ENCODE data around the gene NFE2L3.

DNA sequence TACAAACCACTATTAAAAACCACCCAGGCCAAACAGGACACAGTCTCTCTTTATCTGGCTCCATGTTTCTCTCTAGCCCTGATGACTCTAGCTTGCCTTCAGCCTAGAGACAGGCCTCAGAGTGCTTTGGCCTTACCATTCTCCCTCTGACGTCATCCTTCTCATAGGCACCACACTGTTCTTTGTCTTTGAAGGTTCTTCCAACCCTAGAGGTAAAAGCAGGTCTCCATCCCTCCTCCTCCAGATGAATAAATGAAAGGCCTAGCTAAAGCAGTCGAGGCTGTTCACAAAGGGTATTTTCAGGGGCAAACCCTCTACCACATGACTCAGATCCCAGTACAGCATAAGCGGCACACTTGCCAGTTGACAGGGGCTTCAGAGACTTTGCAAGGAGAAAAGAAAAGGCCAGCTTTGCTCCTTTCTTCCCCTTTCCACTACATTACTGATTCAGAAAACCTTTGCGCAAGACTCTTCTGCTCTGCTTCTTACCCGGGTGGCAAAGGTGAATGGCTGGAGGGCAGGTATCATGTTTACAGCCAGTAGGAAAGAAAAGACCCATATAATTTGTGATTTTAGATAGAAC, 14.8 kb downstream of the NFE2L3 start:
- TF ChIP-seq, protein P1, sequence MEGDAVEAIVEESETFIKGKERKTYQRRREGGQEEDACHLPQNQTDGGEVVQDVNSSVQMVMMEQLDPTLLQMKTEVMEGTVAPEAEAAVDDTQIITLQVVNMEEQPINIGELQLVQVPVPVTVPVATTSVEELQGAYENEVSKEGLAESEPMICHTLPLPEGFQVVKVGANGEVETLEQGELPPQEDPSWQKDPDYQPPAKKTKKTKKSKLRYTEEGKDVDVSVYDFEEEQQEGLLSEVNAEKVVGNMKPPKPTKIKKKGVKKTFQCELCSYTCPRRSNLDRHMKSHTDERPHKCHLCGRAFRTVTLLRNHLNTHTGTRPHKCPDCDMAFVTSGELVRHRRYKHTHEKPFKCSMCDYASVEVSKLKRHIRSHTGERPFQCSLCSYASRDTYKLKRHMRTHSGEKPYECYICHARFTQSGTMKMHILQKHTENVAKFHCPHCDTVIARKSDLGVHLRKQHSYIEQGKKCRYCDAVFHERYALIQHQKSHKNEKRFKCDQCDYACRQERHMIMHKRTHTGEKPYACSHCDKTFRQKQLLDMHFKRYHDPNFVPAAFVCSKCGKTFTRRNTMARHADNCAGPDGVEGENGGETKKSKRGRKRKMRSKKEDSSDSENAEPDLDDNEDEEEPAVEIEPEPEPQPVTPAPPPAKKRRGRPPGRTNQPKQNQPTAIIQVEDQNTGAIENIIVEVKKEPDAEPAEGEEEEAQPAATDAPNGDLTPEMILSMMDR (IDR thresholded peaks at IDR 0.05; ENCODE audit: low read depth, low read length) = no peak
- TF ChIP-seq EZH2phosphoT487 (IDR thresholded peaks at IDR 0.05; ENCODE audit: low read depth) = no peak

Data from OCI-LY3 (cell line).